ENCODE data around the gene MS4A4A.

The MS4A4A gene

DNA sequence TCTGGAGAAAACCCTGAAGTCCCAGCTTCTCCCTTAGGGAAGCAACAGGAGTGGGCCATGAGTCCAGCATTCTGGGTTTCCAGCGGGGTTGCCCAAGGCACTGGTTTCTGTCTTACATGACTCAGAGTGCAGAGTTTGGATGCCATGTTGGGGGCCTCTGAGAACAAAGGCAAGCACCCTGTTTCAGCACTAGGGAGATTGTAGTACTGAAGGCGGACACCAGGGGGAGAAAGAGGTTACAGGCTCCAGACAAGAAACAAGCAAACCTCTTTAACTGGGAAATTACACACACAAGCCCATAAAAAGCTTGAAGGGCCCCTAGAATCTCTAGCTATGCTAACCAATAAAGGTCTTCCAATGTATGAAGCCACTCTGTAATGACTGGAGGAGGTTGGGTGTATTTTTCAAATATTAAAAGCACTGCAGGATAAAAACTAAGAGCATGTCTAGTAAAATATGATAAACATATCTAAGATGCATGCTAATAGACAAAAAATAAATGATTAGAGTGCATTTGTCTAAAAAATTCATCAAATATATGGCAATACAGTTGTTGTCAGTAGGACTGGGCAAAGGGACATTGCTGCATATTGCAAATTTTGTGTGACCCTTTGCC is 53.6 kb downstream of the MS4A4A start:
- H3K4me3 ChIP-seq (ENCODE audit: control insufficient read depth, low read depth, low read length) = no peak overlapping the region
- TF ChIP-seq, protein P1, sequence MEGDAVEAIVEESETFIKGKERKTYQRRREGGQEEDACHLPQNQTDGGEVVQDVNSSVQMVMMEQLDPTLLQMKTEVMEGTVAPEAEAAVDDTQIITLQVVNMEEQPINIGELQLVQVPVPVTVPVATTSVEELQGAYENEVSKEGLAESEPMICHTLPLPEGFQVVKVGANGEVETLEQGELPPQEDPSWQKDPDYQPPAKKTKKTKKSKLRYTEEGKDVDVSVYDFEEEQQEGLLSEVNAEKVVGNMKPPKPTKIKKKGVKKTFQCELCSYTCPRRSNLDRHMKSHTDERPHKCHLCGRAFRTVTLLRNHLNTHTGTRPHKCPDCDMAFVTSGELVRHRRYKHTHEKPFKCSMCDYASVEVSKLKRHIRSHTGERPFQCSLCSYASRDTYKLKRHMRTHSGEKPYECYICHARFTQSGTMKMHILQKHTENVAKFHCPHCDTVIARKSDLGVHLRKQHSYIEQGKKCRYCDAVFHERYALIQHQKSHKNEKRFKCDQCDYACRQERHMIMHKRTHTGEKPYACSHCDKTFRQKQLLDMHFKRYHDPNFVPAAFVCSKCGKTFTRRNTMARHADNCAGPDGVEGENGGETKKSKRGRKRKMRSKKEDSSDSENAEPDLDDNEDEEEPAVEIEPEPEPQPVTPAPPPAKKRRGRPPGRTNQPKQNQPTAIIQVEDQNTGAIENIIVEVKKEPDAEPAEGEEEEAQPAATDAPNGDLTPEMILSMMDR (conservative IDR thresholded peaks at IDR 0.05; ENCODE audit: control insufficient read depth, insufficient read depth, low read depth, low read length) = peak; percentile 60
- peak; percentile 36 for DNase-seq (ENCODE audit: low read depth)

DNA sequence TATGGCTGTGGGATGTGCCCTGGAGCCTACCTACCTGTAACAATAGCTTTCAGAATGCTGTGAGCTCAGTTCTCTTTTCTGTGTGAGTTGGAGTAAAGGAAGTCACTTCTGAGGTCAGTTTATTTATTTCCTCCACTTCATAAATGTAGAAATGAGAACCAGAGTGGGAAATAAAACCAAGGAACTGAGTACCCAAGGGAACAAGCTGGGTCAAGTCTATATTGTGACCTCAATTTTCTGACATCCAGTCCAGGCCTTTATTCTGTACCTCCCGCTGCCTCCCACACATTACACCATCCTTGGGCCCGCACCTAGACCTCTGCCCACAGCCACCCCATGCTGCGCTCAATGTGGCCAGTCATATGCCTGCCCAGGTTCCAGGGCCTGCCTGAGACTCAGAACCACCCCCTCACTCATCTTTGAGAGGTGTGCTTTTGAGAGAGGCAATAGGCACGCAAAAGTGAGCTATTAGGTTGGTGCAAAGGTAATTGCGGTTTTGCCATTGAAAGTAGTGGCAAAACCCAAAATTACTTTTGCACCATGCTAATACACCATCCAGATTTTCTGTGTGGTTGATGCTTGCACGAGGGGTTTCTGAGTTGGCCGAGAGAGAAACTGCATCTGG is 56.4 kb downstream of the MS4A4A start:
- no peak for DNase-seq (ENCODE audit: low read depth)
- no peak overlapping the region for H3K4me3 ChIP-seq (ENCODE audit: control insufficient read depth, low read depth, low read length)
- TF ChIP-seq, protein P1 (conservative IDR thresholded peaks at IDR 0.05; ENCODE audit: control insufficient read depth, insufficient read depth, low read depth, low read length) = no peak

- DNase-seq (ENCODE audit: low read depth) = no peak
- TF ChIP-seq, protein P1 (conservative IDR thresholded peaks at IDR 0.05; ENCODE audit: control insufficient read depth, insufficient read depth, low read depth, low read length) = no peak
- H3K4me3 ChIP-seq (ENCODE audit: control insufficient read depth, low read depth, low read length) = no peak overlapping the region
Observed at GRCh38 chr11:60338053-60338452, 57.6 kb downstream of the MS4A4A start.

DNA sequence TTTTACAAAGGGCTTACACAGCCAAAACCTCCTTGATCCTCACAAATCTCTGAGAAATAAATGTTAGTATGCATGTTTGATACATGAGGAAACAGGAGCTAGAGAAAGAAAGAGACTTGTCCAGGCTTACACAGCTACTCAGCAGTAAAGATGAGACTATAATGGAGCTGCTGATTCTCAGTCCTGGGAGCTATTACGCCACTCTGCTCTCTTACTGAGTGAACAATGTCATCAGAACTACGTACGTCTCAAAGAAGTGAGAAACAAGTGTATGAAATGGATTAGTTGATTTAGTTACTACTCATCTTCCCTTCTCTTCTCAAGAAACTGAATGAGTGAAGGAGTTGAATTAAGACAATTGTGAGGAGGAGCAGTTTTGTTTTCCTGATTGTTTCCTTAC is 58.9 kb downstream of the MS4A4A start:
- DNase-seq (ENCODE audit: low read depth) = no peak
- TF ChIP-seq, protein P1 (conservative IDR thresholded peaks at IDR 0.05; ENCODE audit: control insufficient read depth, insufficient read depth, low read depth, low read length) = no peak
- H3K4me3 ChIP-seq (ENCODE audit: control insufficient read depth, low read depth, low read length) = no peak overlapping the region

GRCh38 chr11:60343094-60343704 is 62.7 kb downstream of the MS4A4A start:
- peak; percentile 7 for DNase-seq (ENCODE audit: low read depth)
- no peak overlapping the region for H3K4me3 ChIP-seq (ENCODE audit: control insufficient read depth, low read depth, low read length)
- TF ChIP-seq, protein P1 (conservative IDR thresholded peaks at IDR 0.05; ENCODE audit: control insufficient read depth, insufficient read depth, low read depth, low read length) = peak; percentile 61

GRCh38 chr11:60344146-60344545 is 63.7 kb downstream of the MS4A4A start:
- TF ChIP-seq, protein P1 (conservative IDR thresholded peaks at IDR 0.05; ENCODE audit: control insufficient read depth, insufficient read depth, low read depth, low read length) = no peak
- H3K4me3 ChIP-seq (ENCODE audit: control insufficient read depth, low read depth, low read length) = no peak overlapping the region
- DNase-seq (ENCODE audit: low read depth) = no peak

All from fibroblast of mammary gland (primary cell).